Subcutaneous abdominal adipose tissue (tissue), 5 donors: ENCODE measurements around the gene BHLHE40.

Experiments
- H3K27ac ChIP-seq: one replicate; pipeline ENCODE4 v1.7.0; 2013; ENCODE audit warnings: low read depth, mild to moderate bottlenecking, inconsistent platforms, low read length, moderate library complexity
- H3K27me3 ChIP-seq, 5 donors: one replicate each; pipeline ENCODE4 v1.7.0; 2013; ENCODE audit warnings: low read length in 5 of 5, inconsistent platforms in 1 of 5; ENCODE audit not compliant: control insufficient read depth in 5 of 5, insufficient read depth in 4 of 5
- H3K36me3 ChIP-seq, 5 donors: one replicate each; pipeline ENCODE4 v1.7.0; 2013; ENCODE audit warnings: low read length in 5 of 5; ENCODE audit not compliant: control insufficient read depth in 5 of 5, insufficient read depth in 5 of 5
- H3K4me1 ChIP-seq, 5 donors: one replicate each; pipeline ENCODE4 v1.7.0; 2013; ENCODE audit warnings: low read length in 5 of 5, mild to moderate bottlenecking in 3 of 5, moderate library complexity in 1 of 5; ENCODE audit not compliant: control insufficient read depth in 5 of 5, insufficient read depth in 5 of 5
- H3K4me3 ChIP-seq, 5 donors: one replicate each; pipeline ENCODE4 v1.7.0; 2013; ENCODE audit warnings: low read length in 5 of 5, low read depth in 1 of 5
- H3K9ac ChIP-seq, 5 donors: one replicate each; pipeline ENCODE4 v1.7.0; 2013; ENCODE audit warnings: low read length in 5 of 5, mild to moderate bottlenecking in 4 of 5, moderate library complexity in 3 of 5
- H3K9me3 ChIP-seq, 5 donors: one replicate each; pipeline ENCODE4 v1.7.0; 2013; ENCODE audit warnings: low read length in 5 of 5; ENCODE audit not compliant: control insufficient read depth in 5 of 5
- donor health status: healthy.
- donor health status: healthy.
- donor health status: healthy.
- donor health status: healthy.
- donor health status: healthy.

The BHLHE40 gene

DNA sequence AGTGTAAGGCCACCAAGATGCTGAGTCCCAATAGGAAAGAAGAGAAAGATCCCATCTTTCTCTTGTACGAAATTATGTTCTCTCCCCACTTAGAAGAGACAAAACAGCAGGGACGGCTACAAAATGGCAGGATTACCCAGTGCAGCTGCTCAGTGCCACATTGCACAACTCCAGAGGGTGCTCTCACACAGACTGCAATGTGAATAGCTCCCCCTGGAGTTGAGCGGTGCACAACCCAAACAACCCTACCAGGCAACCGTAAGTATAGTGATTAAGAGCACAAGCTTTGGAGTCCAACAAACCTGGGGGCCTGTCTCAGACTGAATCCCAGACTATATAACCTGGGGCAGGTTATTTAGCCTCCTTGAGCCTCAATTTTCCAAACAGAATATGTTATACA lies 3.1 kb upstream of the BHLHE40 start:
- no peaks in the 10 kb centered on the region for H3K27me3 ChIP-seq
- H3K27ac ChIP-seq = peak overlapping the region; percentile 100
- H3K4me3 ChIP-seq = peak overlapping the region in 1 of 5 donors; percentile 78
- H3K36me3 ChIP-seq = no peaks in the 10 kb centered on the region
- H3K9ac ChIP-seq = peak overlapping the region in 3 of 5 donors; percentile 79 to 97 (median 82)
- H3K9me3 ChIP-seq = no peaks in the 10 kb centered on the region
- H3K4me1 ChIP-seq = peaks cover 12 to 40% (median 31%) of the 10 kb centered on the region in 5 donors

DNA sequence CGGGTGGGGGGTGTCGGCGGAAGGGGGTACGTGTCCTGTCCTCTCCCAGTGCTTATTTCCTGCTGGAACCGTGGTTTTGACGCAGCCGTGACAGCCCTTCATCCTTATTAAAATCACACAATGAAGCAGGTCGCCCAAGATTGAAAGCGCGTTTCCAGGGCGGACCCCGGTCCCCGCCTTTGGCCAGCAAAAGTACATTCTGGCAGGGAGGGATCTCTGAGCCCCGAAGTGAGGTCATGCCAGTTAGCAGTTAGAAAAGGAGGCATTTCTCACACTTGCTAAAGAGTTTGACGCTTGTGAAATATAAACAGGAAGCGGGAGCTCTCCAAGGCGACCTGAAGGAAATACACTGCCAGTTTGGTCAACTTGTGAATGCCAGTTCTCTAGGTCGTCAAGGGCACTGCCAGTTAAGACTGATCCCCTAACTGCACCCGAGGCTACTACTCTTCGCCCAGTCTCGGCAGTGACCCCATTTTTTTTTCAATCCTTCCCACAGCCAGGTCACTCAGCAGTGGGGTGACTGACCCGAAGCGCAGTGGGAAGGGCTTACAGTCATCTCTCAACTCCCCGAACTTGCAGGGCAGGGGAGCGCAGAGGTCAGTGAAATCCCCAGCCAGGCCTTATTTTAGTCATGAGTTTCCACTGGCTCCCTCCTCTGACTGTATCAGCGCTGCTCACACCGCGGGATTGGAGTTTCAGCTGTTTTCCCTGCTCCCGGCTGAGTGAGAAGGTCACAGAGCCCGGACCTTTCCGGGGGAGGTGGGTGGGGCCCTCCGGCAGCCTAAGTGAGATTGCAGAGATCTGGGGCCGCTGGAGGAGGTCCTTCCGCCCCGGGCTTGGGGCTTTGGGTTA lies 2.0 kb upstream of the BHLHE40 start:
- peaks cover 12 to 51% (median 42%) of the 10 kb centered on the region in 5 donors for H3K4me1 ChIP-seq
- no peaks in the 10 kb centered on the region for H3K27me3 ChIP-seq
- peak overlapping the region; percentile 100 for H3K27ac ChIP-seq
- H3K9ac ChIP-seq = peak overlapping the region; percentile 79 to 98 (median 95)
- peaks cover 0 to 10% (median 2%) of the 10 kb centered on the region in 5 donors for H3K36me3 ChIP-seq
- H3K4me3 ChIP-seq = peak overlapping the region; percentile 69 to 78 (median 72)
- H3K9me3 ChIP-seq = no peaks in the 10 kb centered on the region

DNA sequence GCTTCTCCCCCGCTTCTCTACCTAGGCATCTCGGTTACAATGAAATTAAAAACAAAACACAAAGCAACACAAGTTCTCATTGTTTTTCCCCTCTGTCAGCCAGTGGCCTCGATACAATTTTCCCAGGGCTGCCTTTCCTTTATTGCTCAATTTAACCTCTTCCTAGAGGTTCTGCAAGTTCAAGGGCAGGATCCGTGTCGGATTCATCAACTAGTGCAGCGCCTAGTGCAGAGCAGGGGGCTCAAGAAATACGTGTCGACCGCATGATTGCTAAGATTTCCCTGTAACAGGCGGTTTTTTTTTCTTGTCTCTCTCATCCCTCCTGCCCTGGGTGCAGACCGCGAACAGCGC lies 1.4 kb upstream of the BHLHE40 start:
- Histone ChIP-seq H3K27ac (peak overlapping the region; percentile 100), H3K4me1 (peaks cover 13 to 57% (median 48%) of the 10 kb centered on the region in 5 donors), H3K36me3 (peaks cover 2 to 15% (median 3%) of the 10 kb centered on the region in 5 donors), H3K9me3 (no peaks in the 10 kb centered on the region), H3K27me3 (no peaks in the 10 kb centered on the region), H3K9ac (peak overlapping the region; percentile 79 to 98 (median 95)), H3K4me3 (peak overlapping the region; percentile 69 to 78 (median 72))

DNA sequence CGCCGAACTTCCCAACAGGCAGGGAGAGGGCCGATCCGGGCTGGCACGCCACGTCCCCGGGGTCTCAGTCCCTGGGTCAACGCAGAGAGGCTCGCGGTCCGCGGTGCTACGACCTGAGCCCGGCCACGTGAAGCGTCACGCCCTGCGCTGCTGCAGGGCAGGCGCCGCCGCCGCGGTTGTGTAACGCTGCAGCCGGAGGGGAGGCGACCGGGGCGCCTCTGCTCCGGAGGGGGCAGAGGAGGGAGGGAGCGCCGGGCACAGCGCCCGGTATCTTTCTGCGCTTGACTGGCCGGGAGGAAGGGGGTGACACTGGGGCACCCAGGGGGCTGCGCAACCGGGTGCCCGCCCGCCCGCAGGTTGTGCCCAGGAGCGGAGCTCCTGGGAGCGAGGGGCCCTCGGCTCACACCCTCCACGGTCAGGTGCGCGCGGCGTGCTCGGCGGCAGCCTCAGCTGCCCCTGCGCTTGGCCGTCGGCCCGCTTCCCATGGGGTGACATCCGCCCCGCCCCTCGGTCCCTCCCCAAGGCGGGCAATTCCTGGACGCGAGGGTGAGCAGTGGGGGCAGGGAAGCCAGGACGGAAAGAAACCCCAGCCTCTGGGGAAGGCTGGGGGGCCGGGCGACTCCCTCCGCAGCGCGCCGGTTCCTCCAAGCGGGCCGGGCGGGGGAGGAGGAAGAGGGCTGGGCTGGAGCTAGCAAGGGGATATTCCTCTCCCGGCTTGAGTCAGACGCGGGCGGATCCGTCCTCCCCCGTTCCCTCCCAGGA lies 852 bp upstream of the BHLHE40 start:
- H3K9me3 ChIP-seq = no peaks in the 10 kb centered on the region
- H3K4me3 ChIP-seq = peak overlapping the region; percentile 69 to 78 (median 72)
- H3K36me3 ChIP-seq = peaks cover 3 to 21% (median 8%) of the 10 kb centered on the region in 5 donors
- peaks cover 16 to 63% (median 53%) of the 10 kb centered on the region in 5 donors for H3K4me1 ChIP-seq
- H3K9ac ChIP-seq = peak overlapping the region; percentile 79 to 98 (median 95)
- H3K27ac ChIP-seq = peak overlapping the region; percentile 100
- H3K27me3 ChIP-seq = no peaks in the 10 kb centered on the region

DNA sequence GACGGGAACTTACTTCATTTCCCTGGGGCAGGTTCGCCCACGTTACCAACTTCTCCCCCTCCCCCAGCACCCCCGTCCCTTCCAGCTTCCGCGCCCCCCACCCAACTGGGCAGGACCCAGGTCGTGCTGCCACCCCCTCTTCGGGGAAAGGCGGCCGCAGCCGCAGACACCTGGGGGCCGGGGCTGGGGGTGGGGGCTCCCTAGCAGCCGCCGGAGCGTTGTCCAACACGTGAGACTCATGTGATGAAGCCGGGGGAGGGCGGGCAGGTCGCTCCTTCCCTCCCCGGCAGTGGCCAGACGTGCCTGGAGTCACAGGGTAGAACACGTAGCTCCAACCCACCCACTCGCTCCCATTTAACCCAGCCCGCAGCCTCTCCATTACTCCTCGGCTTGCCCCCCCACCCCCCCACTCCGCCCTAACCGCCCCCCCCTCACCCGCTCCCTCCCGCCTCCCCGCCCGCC lies 240 bp upstream of the BHLHE40 start:
- Histone ChIP-seq H3K27ac (peak overlapping the region; percentile 100), H3K4me3 (peak overlapping the region in 2 of 5 donors; percentile 94 to 98), H3K27me3 (no peaks in the 10 kb centered on the region), H3K36me3 (peaks cover 3 to 25% (median 13%) of the 10 kb centered on the region in 5 donors), H3K4me1 (peaks cover 21 to 69% (median 60%) of the 10 kb centered on the region in 5 donors), H3K9me3 (no peaks in the 10 kb centered on the region), H3K9ac (no peak overlapping the region)

DNA sequence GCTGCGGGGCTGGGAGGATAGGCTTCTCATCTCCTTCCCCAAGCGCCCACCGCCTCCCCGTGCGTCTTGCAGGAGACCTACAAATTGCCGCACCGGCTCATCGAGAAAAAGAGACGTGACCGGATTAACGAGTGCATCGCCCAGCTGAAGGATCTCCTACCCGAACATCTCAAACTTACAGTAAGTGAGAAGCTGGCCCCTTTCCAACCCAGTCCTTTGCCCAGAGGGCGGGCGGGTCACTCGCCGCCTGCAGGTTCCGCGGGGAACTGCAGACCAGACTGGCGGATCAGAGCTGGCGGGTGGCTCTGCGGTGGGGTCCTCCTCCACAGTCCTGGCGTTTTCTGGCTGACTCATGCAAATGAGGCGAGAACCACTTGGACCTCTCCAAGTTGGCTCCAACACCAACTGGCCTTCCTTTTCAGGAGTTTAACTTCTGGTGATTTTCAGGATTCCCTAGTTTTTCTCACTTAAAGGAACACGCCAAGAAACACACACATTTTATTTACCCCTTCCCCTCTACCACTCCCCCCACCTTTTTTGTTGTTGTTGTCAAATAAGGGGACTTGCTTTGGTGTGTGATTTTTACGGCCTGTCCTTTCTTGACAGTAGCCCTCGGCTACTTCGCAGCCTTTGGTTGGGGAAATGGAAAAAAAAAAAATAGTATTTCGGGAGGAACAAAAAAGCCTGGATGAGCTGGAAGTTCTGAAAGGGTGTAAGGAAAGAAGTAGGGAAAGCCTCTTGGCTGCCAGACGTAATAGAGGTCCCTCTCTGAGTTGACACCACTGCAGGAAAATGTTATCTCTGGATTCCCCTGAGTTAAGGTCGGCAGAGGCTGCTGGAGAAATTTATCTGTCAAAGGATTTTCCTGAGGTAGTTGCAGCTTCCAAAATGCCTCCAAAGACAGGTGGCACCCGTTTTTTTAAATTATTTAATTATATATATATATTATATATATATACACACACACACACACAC lies 1.3 kb downstream of the BHLHE40 start:
- H3K4me1 ChIP-seq = peaks cover 23 to 81% (median 73%) of the 10 kb centered on the region in 5 donors

DNA sequence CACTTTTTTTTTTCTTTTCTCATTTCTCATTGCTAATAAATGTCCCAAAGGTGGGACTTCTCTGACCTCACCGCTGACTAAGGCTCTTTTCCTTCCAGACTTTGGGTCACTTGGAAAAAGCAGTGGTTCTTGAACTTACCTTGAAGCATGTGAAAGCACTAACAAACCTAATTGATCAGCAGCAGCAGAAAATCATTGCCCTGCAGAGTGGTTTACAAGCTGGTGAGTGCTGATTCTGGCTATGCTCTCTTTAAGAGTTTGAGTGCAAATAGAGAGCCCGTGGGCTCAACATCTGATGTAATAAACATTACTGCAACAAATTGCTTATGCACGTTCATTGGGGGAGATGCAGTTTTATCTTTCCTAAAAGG lies 2.0 kb downstream of the BHLHE40 start:
- Histone ChIP-seq H3K27ac (peak overlapping the region; percentile 100), H3K9ac (peak overlapping the region; percentile 16 to 90 (median 68)), H3K4me3 (peak overlapping the region; percentile 74 to 98 (median 96)), H3K4me1 (peaks cover 29 to 83% (median 76%) of the 10 kb centered on the region in 5 donors), H3K27me3 (no peaks in the 10 kb centered on the region), H3K36me3 (peaks cover 3 to 31% (median 13%) of the 10 kb centered on the region in 5 donors), H3K9me3 (no peaks in the 10 kb centered on the region)

More for the DNA sequence above, 1.3 kb downstream of the BHLHE40 start:
- H3K27me3 ChIP-seq = no peaks in the 10 kb centered on the region
- H3K9me3 ChIP-seq = no peaks in the 10 kb centered on the region
- H3K9ac ChIP-seq = peak overlapping the region; percentile 82 to 99 (median 90)
- peaks cover 3 to 31% (median 13%) of the 10 kb centered on the region in 5 donors for H3K36me3 ChIP-seq
- peak overlapping the region; percentile 94 to 99 (median 97) for H3K4me3 ChIP-seq
- peak overlapping the region; percentile 100 for H3K27ac ChIP-seq

DNA sequence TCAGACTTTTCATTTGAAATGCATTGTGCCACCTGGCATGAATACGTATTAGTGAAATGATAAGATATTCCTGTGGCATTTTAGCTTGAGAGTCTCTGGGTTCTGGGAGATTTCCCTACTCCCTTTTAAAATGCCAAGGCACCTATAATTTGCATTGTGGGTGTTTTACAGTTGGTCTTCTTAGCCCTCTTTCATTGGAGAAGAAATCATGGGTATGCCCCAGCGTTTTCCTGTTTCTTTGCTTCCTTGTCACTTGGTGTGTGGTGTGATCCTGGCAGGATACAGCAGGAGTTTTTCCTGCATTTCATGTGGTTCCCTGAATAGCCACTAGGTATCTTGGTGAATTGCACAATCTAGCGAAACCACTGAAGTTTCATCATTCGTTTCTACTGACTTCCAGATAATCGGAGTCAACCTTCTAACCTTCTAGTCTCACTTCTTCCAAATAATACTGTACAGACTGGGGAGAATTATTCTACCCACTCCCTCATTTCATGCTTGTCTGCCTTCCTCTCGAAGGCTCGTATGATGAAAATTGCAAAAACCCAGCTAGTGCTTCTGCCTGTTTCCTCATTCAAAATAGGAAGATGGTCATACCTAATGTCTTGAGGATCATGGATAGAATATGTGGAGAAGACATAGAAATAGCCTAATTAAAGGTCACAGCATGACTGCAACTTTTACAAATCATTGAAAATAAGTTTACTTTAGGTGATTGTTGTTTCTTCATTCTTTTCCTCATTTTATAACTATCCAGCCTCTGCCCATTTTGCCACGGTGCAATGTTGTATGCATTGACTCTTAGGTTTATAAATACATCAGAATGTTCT lies 2.6 kb downstream of the BHLHE40 start:
- H3K9me3 ChIP-seq = no peaks in the 10 kb centered on the region
- peaks cover 3 to 31% (median 13%) of the 10 kb centered on the region in 5 donors for H3K36me3 ChIP-seq
- H3K4me3 ChIP-seq = peak overlapping the region; percentile 74 to 98 (median 96)
- peaks cover 27 to 83% (median 75%) of the 10 kb centered on the region in 5 donors for H3K4me1 ChIP-seq
- H3K9ac ChIP-seq = peak overlapping the region in 4 of 5 donors; percentile 63 to 90 (median 73)
- H3K27me3 ChIP-seq = no peaks in the 10 kb centered on the region
- H3K27ac ChIP-seq = peak overlapping the region; percentile 100
